RCC 7860 (cell line): ENCODE results near the gene RBMS3.
"Not testable (repeated sequence)": the region's sequence is repeated elsewhere in the genome, so short reads cannot be mapped to it uniquely, and the experiment has no call there.

ENCODE experiments used
- DNase-seq: peaks from one replicate; pipeline ENCODE4 v3.0.0-alpha.2; 2015; ENCODE audit warnings: low spot score
- FAIRE-seq: peaks from 2 replicates; lab custom pipeline; 2012; peaks lifted over from hg19 to GRCh38; lab: Jason Lieb, UNC

RBMS3 gene

GRCh38 chr3:29382409-29382808, 101.5 kb downstream of the RBMS3 start:
- FAIRE-seq (no peak), DNase-seq (no peak)

DNA sequence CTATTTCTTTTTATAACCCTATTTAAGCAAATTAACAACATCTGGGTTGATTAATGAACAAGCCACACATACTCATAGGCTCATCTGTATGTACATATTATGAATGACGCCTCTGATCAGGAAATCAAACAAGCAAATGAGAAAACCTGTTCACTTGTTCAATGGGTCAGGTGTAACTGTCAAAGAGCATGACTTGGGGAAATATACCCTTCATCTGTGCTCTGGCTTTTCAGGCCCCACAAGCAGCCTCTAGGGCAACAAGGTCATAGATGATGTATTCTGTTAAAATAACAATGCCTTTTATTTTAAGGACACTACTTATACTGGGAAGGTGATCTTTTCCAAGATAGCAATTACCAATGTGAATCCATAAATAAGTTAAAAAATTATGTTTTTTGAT, 102.0 kb downstream of the RBMS3 start:
- FAIRE-seq, result no peak
- DNase-seq, result no peak

GRCh38 chr3:29384640-29385039, 103.8 kb downstream of the RBMS3 start:
- DNase-seq, result no peak
- FAIRE-seq, result no peak

DNA sequence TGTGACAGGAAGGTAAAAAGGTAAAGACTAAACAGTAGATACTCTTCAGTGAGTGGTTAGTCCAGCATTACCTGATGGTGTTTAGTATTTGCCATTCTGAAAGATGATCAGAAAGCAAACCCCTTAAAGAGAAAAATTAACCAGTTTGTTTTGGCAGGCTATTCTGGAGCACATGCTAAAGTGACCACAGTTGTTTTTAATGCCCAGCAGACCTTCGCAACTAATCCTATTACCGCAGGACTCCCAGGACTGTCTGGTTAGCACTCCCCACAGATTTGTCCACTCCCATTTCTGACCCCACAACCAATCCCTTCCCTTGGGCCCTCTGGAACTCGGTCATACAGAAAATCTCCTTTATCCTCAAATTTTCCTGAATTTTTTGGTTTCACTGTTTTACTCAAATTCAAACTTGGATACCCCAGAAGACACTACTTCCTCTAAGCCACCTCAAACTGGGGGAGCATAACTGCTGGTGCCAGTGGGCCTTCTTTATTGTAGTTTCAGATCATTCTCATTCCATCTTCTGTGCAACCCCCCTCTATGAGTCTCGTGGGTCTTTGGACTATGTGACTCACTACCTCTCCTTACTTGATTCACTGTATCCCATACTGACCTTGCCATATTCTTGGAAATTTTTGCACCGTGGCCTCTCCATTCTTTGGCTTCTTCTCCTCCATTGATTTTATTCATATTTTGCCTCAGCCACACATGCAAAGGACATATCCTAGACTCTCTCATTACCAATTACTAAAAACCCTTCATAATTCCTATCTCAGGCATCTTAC, 104.4 kb downstream of the RBMS3 start:
- FAIRE-seq (no peak), DNase-seq (no peak)

GRCh38 chr3:29389362-29389761, 108.5 kb downstream of the RBMS3 start:
- DNase-seq (no peak), FAIRE-seq (no peak)

DNA sequence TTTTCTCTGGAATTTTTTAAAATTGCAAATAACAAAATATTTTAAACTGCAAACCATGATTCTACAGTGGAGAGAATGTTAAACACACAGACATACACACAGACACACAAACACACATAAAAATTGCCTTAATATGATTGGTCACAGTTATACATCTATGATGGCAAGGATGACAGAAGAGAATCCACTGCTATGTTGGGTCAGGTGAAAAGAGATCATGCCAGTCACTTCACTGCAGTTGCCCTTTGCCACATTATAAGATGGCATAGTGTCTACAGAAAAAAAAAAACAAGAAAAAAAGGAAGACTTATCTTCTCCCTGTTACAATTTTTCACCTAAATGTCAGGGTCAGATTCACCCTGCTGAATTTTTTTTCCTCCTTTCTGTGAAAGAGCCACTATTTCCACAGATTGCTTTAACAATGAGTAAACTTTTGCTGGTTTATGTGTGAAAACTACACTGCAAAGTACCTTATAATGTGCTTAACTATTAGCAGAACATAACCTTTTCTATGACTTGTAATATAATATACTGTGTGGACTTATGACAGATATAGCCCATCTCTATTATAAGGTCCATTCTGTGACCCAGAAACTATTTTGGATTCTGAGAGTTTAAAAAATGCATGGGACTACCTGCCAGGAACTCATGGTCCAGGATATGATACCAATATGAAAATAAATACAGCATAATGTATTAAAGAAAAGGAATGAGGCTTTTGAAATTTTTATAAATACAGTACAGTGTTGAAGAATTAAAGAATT, 111.9 kb downstream of the RBMS3 start:
- DNase-seq (no peak), FAIRE-seq (no peak)

DNA sequence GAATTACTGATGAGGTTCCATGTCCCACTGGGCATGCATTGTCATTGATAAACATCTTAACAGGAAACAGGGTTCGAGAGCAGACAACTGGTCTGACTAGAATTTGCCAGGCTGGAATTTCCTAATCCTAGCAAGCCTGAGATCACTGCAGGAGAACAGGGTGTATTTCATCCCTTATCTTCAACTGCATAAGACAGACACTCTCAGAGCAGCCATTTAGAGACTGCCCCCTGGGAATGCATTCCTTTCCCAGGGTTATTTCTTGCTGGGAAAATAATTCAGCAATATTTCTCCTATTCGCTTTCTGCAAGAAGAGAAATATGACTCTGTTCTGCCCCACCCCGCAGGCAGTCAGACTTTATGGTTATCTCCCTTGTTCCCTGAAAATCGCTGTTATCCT, 113.1 kb downstream of the RBMS3 start:
- not testable (repeated sequence) for DNase-seq, FAIRE-seq

DNA sequence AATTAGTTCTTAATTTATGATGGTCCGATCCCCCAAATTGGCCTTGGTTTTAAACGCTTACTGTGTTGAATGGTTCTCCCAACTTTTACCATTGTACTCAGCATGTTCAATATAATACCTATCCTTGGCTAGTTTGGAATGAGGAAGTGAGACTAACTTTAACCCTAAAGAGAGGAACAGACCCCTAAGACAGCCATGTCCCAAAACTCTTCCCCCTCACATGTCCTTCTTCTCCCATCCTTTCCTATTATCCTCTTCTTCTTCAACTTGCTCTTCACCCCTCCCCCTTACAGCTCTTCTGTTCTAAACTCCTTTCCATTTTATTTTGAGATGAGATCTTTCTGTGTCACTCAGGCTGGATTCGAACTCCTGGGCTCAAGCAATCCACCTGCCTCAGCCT, 116.5 kb downstream of the RBMS3 start:
- DNase-seq, result no peak
- no peak for FAIRE-seq

GRCh38 chr3:29398787-29399186, 117.9 kb downstream of the RBMS3 start:
- DNase-seq, result no peak
- no peak for FAIRE-seq

DNA sequence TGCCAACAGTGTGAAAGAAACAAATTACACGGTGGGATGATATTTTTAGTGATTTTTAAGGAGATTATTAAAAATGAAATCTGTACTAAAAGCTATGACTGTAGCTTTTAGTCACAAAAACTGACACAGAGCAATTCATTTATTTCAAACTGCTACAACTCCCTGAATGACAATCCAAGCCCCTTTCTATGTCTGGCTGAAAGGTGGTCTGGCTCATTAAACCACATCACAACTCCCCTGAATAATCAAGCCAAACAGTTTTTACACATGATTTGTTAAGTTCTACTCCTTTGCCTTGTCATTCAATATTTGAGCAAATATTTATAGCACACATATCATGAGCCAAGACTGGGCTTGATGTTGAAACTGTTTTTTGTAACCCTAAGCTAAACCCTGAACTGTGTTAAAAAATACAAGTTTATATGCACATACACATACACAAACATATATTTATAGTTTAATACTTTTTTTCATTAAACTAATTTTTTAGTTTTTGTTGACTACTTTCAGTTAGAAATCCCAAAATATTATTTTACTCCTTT, 125.5 kb downstream of the RBMS3 start:
- FAIRE-seq (no peak), DNase-seq (no peak)

DNA sequence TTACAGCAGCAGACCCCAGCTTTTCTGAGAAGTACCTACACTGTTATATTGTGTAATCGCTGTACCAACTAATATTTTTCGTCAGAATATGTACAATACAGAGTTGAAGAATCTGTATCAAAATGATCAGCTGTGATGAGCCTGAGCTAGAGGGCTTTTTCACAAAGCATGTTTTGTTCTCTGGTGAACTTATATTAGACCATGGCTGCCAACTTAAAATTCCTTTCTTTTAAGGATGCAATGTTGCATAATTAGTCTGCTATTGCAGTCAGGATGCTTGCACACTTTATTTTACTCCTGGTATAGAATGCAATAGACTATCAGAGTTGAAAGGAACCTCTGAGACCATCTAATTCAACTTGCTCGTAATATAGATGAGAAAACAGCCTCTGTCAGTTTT, 127.8 kb downstream of the RBMS3 start:
- no peak for FAIRE-seq
- no peak for DNase-seq

- no peak for FAIRE-seq
- no peak for DNase-seq
Measured at GRCh38 chr3:29409409-29409808, 128.5 kb downstream of the RBMS3 start.

GRCh38 chr3:29410220-29410619, 129.3 kb downstream of the RBMS3 start:
- no peak for DNase-seq

GRCh38 chr3:29410660-29411405, 130.0 kb downstream of the RBMS3 start:
- FAIRE-seq, result no peak
- DNase-seq, result no peak

More at GRCh38 chr3:29410220-29410619, 129.3 kb downstream of the RBMS3 start:
- FAIRE-seq, result no peak

- no peak for FAIRE-seq
- DNase-seq, result no peak
Measured at GRCh38 chr3:29412110-29412509, 131.2 kb downstream of the RBMS3 start.

DNA sequence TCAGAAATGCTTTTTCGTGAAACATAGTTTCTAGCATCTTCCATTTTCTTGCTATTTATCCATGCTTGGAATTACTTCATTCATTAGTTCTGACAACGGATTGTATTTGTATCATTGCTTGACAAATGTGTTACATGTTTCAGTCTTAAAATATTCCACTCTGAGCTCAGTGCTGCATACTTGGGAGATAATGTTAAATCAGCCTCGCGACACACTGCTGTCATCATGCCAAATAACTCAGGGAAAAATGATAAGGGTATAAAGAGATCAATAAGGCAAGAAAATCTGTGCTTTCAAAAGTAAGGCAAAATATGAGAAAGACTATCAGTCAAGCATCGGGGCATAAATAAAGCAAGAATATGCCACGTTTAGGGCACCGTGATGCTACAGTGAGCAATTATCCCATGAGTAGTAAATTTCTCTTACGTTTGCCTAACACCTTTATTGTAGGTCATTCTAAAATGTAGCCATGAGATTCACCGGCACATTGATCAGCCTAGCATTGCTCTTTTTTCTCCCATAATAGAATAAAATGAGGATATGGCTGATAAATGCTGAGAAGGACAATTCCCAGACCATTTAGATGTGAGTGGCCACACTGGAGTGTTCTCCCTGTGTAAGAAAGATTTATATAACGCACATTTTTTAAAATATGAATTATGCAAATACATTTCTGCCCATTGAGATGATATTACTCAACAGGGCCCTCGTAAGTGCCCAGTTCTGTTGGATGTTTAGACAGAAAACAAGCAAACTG, 133.8 kb downstream of the RBMS3 start:
- DNase-seq, result no peak
- no peak for FAIRE-seq

DNA sequence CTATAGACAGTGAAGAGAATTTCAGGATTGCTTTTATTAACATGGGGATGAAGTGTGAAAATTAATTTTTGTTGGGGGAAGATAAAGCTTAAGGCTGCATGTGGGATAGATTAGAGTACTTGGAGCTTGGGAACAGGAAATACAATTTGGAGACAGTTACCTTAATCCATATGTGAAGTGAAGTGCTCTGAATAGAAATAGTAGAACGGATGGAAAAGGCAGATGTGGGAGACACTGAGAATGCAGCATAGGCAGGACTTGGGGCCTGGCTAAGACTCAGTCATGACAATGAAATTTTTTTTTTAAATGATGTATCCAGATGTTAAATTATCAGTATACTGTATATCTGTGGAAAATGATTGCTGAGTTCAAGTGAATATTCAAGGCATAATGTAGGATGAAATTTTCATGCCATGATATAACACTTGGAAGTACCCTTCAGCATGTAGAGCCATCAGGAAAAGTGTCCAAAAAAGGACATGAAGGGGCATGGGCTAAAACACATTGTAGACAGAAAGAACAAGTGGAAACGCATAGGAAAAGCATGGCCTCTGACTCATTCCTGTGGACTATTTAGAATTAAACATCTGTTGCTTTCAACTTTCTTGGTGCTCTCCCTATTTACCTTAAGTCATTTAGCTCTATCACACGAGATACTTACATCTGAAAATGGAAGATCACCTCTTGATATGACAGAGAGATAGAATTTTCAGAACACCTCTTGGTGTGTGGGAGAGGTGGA, 134.8 kb downstream of the RBMS3 start:
- DNase-seq (no peak), FAIRE-seq (no peak)

DNA sequence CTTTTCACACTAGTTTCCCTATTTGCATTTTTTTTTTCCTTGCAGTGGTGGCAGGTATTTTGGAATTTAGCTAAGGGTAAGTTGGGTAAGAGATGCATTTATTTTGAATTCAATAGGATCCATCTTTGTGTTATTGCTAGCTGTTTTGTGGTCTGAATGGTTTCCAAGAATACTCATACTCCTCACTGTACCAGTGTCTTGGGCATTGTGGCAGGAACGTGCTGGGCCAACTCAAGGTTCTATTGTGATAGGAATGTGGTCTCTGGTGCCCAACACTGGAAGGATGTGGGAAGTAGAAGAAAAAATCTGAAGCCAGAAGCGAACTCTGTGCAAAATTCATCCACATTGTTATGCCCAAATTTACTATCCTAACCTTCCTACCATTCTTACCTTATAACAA, 135.6 kb downstream of the RBMS3 start:
- DNase-seq (no peak), FAIRE-seq (no peak)

DNA sequence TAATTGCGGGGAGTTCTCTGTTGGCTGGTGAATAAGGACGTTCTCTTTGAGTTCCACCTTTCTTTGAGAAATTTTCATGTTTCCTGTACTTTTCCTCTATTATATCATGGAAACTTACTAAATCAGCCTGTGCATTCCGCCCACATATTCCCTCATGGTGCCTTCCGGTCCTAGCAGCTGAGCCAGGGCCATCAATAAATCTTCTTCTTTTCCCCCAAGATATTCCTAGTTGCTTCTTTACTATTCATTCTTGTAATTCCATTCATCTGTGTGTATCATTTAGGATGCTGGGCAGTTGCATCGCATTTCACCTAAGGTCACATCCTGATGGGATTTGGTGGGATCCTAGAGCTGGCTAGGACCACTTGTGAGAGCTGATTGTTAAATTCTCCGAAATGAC, 139.2 kb downstream of the RBMS3 start:
- FAIRE-seq (no peak), DNase-seq (no peak)
